HEK293T (cell line): ENCODE measurements around the gene SYNE1.

ENCODE experiments used
- ARNT ChIP-seq: fragments of 450-650 bp; IDR thresholded peaks from 2 replicates; pipeline ENCODE4 v1.6.1; 2017; ENCODE audit warnings: mild to moderate bottlenecking
- BHLHE40 ChIP-seq: fragments of 450-650 bp; IDR thresholded peaks from 2 replicates; pipeline ENCODE4 v1.6.1; 2016; ENCODE audit warnings: mild to moderate bottlenecking, moderate library complexity, borderline replicate concordance
- CTBP1 ChIP-seq: fragments of 450-650 bp; IDR thresholded peaks from 2 replicates; pipeline ENCODE4 v1.6.1; 2016; ENCODE audit warnings: borderline replicate concordance
- ELF4 ChIP-seq: fragments of 450-650 bp; IDR thresholded peaks from 2 replicates; pipeline ENCODE4 v1.6.1; 2017; ENCODE audit warnings: antibody characterized with exemption
- FOXA1 ChIP-seq: fragments of 450-650 bp; IDR thresholded peaks from 2 replicates; pipeline ENCODE4 v1.6.1; 2016; ENCODE audit warnings: mild to moderate bottlenecking
- FOXK2 ChIP-seq: fragments of 450-650 bp; IDR thresholded peaks from 2 replicates; pipeline ENCODE4 v1.6.1; 2016; ENCODE audit warnings: mild to moderate bottlenecking
- FOXM1 ChIP-seq: fragments of 450-650 bp; IDR thresholded peaks from 2 replicates; pipeline ENCODE4 v1.6.1; 2017; ENCODE audit warnings: mild to moderate bottlenecking, borderline replicate concordance
- L3MBTL2 ChIP-seq: fragments of 450-650 bp; conservative IDR thresholded peaks from 2 replicates; pipeline ENCODE4 v1.6.1; 2016; ENCODE audit warnings: mild to moderate bottlenecking
- LEF1 ChIP-seq: fragments of 450-650 bp; IDR thresholded peaks from 2 replicates; pipeline ENCODE4 v1.6.1; 2017; ENCODE audit warnings: mild to moderate bottlenecking, borderline replicate concordance
- NFRKB ChIP-seq: fragments of 450-650 bp; IDR thresholded peaks from 2 replicates; pipeline ENCODE4 v1.6.1; 2016; ENCODE audit warnings: mild to moderate bottlenecking, moderate library complexity
- SP1 ChIP-seq: fragments of 450-650 bp; IDR thresholded peaks from 2 replicates; pipeline ENCODE4 v1.6.1; 2017
- SUZ12 ChIP-seq: fragments of 450-650 bp; IDR thresholded peaks from 2 replicates; pipeline ENCODE4 v1.6.1; 2016; ENCODE audit warnings: mild to moderate bottlenecking
- TARDBP ChIP-seq: fragments of 450-650 bp; IDR thresholded peaks from 2 replicates; pipeline ENCODE4 v1.6.1; 2016

GRCh38 chr6:152566103-152566875, 70.9 kb downstream of the SYNE1 start:
- TF ChIP-seq FOXM1 (no peak), BHLHE40 (no peak), FOXK2 (no peak), SP1 (no peak), SUZ12 (no peak), FOXA1 (no peak), NFRKB (no peak), TARDBP (no peak), L3MBTL2 (no peak), LEF1 (no peak), CTBP1 (no peak), ELF4 (no peak), ARNT (no peak)
